ENCODE measurements around the gene DOCK6.

The DOCK6 gene

GRCh38 chr19:11247391-11247790 lies 14.9 kb downstream of the DOCK6 start:
- no peak for DNase-seq (ENCODE audit: low read depth)

GRCh38 chr19:11246941-11247340 lies 15.4 kb downstream of the DOCK6 start:
- DNase-seq (ENCODE audit: low read depth) = no peak

DNA sequence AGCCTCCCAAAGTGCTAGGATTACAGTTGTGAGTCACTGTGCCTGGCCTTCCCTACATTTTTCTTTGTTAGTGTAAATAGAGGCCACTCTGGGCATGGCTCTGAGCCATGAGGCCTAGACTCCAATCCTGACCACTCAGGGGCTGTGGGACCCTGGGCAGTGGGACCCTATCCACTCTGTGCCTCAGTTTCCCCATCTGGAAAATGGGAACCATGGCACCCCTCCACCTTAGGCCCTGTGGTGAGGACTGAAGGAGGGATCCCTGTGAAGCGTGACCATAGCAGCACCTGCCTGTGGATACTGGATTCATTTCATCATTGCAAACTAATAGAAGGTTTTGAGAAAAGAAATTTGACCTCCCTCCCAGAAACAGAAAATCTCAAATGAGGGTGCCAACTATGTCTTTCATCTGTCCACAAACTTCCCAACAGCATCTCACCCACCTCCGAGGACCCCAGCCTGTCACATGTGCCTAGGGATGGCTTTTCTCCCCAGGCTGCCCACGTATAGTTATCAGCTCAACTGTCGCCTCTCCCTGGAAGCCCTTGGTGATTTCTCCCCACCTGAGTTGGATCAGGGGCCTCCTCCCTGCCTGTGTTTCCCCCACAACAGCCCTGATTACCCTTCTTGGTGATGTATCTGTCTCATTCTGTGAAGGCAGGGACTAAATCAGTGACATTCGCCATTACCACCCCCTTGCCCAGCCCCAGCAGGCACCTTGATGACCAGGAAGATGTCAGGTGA lies 17.3 kb downstream of the DOCK6 start:
- DNase-seq (ENCODE audit: low read depth) = no peak

- no peak for DNase-seq (ENCODE audit: low read depth)
These were observed 18.5 kb downstream of the DOCK6 start for GRCh38 chr19:11243798-11244169.

DNA sequence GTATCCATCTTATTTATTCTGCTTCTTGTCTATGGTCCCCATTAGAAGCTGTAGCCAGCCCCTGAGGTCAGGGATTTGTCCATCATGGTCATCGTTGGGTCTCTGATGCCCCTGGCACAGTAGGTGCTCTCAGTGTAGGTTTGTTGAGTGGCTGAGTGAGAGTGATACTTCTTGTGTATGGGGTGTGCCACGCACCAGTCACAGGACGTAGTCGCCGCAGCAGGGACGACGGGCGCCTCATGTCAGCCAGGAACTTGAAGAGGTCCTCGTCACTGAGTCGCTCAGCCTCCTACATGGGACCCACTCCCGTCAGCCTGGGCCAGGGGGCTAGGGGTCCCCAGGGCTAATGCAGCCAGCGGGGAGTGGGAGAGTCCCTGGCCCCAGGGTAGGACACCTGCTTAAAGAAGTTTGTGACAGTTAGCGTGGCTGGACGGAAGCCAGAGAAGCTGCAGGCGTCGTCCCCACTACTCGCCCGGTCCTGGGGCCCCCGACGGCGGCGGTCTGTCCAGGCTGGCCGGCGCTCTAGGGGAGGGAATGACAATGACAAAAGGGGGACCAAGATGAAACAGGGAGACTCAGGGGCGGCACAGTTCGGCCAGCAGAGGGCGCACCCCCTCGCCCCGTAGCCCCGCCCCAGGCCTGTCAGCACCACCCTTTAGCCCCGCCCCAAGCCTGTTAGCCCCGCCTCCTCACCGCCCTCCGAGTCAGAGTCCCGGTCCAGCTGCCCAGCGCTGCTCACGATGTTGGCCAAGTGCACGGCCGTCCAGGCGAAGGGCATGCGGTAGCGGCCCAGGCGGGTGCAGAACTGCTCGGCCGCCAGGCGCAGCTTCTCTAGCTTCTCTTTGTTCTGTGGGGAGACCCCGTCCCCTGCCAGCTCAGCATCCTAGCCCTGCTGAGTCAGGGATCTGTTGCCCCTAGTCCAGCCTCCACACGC lies 19.2 kb downstream of the DOCK6 start:
- DNase-seq (ENCODE audit: low read depth) = peak; percentile 74

GRCh38 chr19:11242025-11242424 lies 20.3 kb downstream of the DOCK6 start:
- no peak for DNase-seq (ENCODE audit: low read depth)

- no peak for DNase-seq (ENCODE audit: low read depth)
These were observed 22.3 kb downstream of the DOCK6 start for GRCh38 chr19:11240008-11240444.

DNA sequence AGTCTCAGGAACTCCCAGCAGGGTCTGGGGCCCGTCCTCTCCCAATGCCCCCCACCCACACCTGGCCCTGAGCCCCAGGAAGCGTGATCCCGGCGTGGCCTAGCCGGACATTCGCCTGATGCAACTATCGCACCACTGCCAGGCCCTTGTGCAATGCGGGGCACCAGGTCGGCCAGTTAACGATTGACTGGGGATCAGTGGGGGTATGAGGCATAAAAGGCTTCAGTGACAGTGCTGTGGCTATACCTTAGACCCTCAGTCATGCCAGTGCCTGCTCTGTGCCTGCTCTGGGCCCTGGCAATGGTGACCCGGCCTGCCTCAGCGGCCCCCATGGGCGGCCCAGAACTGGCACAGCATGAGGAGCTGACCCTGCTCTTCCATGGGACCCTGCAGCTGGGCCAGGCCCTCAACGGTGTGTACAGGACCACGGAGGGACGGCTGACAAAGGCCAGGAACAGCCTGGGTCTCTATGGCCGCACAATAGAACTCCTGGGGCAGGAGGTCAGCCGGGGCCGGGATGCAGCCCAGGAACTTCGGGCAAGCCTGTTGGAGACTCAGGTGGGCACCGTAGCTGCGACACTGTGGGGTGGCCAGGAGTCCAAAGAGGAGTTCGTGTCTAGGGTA lies 22.8 kb downstream of the DOCK6 start, which contains the start of gene ANGPTL8:
Gene ANGPTL8, plus strand, starts transcription at position 243 of the 624 bp plus-strand sequence. Its CDS starts 19 bp downstream, at position 262.
- no peak for DNase-seq (ENCODE audit: low read depth)

GRCh38 chr19:11238781-11239376 lies 23.4 kb downstream of the DOCK6 start:
- DNase-seq (ENCODE audit: low read depth) = no peak

- no peak for DNase-seq (ENCODE audit: low read depth)
These were observed 24.3 kb downstream of the DOCK6 start for GRCh38 chr19:11238041-11238440.

DNA sequence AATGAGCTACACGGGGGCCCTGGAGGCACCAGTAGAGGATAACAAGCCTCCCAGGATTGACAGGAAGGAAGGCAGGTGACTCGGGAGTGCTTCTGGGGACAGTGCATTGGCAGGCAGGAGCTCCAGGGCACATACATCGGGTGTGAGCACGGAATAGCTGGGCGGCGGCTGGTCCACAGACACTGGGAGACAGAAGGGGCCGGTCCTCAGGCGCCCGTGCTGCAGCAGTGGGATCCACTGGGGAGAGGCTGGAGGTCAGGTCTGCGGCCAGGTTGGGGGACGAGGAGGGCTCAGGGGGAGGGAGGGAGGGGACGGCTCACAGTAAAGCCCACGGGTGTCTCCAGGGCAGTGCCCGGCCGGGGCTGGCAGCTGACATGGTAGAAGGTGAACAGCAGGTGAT lies 25.0 kb downstream of the DOCK6 start:
- no peak for DNase-seq (ENCODE audit: low read depth)

- no peak for DNase-seq (ENCODE audit: low read depth)
These were observed 25.7 kb downstream of the DOCK6 start for GRCh38 chr19:11236324-11237301.

DNA sequence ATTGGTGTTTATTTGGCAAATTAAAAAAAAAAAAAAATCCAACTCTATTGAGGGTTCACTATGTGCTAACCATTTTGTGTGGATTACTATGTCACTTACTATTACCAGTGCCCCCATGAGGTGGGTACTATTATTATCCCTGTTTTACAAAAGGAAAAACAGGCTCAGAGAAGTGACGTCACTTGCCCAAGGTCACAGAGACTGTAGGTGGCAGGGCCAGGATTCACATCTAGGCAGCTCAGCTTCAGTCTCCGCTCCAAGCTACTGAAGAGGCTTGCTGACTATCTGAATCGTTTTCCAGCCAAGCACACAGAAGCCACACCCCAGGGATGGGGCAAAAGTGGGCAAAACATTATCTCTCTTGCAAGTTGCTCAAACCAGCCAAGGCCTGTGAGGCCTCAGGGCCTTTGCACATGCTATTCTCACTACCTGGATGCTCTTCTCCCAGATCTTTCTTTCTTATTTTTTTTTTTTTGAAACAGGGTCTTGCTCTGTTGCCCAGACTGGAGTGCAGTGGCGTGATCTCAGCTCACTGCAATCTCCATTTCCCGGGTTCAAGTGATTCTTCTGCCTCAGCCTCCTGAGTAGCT lies 27.7 kb downstream of the DOCK6 start:
- no peak for DNase-seq (ENCODE audit: low read depth)

- DNase-seq (ENCODE audit: low read depth) = no peak
These were observed 29.3 kb downstream of the DOCK6 start for GRCh38 chr19:11233073-11233472.

GRCh38 chr19:11232555-11232954 lies 29.8 kb downstream of the DOCK6 start:
- DNase-seq (ENCODE audit: low read depth) = no peak

- no peak for DNase-seq (ENCODE audit: low read depth)
These were observed 31.5 kb downstream of the DOCK6 start for GRCh38 chr19:11230621-11231386.

DNA sequence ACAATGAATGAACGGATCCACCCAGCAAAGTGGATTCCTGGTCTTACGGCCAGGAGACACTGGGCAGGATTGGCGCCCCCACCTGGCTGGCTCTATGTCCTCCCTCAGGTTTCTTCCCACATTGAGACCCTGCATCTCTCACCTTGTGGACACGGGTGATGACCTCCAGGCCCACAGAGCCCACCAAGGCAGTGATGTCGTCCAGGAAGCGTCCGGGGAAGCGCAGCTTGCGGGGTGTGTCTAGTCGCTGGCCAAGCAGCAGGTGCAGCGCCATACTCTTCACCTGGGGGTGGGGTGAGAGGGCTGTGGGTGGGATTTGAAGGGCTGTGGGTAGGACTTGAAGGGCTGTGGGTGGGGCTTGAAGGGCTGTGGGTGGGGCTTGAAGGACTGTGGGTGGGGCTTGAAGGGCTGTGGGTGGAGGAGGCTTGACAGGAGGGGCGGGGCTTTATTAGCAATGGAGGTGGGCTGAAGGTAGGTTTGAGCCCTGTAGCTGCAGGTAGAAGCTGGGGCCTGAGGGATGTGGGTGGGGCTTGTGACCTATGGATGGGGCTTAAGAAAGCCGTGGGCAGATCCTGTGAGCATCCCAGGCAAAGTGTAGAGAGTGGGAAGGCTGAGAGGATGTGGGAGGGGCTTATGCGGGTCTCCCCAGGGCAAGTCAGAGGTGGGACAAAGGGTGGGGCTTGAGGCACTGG lies 35.0 kb downstream of the DOCK6 start:
- DNase-seq (ENCODE audit: low read depth) = no peak

GRCh38 chr19:11226716-11227166 lies 35.6 kb downstream of the DOCK6 start:
- DNase-seq (ENCODE audit: low read depth) = no peak

DNA sequence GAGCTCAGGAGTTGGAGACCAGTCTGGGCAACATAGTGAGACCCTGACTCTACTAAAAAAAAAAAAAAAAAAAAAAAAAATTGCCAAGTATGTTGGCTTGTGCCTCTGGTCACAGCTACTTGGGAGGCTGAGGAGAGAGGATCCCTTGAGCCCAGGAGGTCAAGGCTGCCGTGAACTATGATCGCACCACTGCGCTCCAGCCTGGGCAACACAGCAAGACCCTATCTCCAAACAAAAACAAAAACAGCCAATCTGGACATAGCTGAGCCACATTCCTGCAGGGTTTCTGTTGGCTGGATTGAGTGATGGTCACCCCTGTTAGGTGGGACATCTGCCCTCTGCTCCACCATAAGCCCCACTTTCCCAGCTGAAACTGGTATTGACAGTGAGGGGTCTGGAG lies 36.5 kb downstream of the DOCK6 start:
- DNase-seq (ENCODE audit: low read depth) = no peak
